GM12878 (cell line): ENCODE measurements around the gene TMEM184C.

ENCODE experiments used
- BMI1 ChIP-seq: fragments of 450-650 bp; IDR thresholded peaks from 2 replicates; pipeline ENCODE4 v1.6.1; 2016; ENCODE audit warnings: mild to moderate bottlenecking, moderate library complexity, borderline replicate concordance
- CHD1 ChIP-seq: IDR thresholded peaks from 2 replicates; pipeline ENCODE4 v1.6.1; 2012; ENCODE audit warnings: low read depth, low read length, improper control_type of control experiment
- ZBTB11 ChIP-seq: fragments of 450-650 bp; formaldehyde crosslinking; IDR thresholded peaks from 2 replicates; pipeline ENCODE4 v1.5.0; 2022; ENCODE audit warnings: mild to moderate bottlenecking, missing genetic modification characterization
- ZZZ3 ChIP-seq: IDR thresholded peaks from 2 replicates; pipeline ENCODE4 v1.6.1; 2011; ENCODE audit warnings: low read depth; ENCODE audit not compliant: control insufficient read depth, insufficient read length
- TF ChIP-seq, protein P1 (sequence below): IDR thresholded peaks from 2 replicates; pipeline ENCODE4 v1.6.1; 2011; ENCODE audit warnings: low read depth, mild to moderate bottlenecking, low read length, moderate library complexity, borderline replicate concordance; ENCODE audit errors: extremely low read depth
- TF ChIP-seq, protein P2 (sequence below), 3 experiments: IDR thresholded peaks in 2 of 3; conservative IDR thresholded peaks in 1 of 3; 2 replicates each; pipeline ENCODE4 v1.5.1; 2011; ENCODE audit warnings: low read depth in 3 of 3, low read length in 3 of 3, mild to moderate bottlenecking in 3 of 3, control low read depth in 2 of 3, moderate library complexity in 2 of 3, inconsistent platforms in 1 of 3, mixed read lengths in 1 of 3; ENCODE audit not compliant: control insufficient read depth in 2 of 3, insufficient read depth in 1 of 3; ENCODE audit errors: extremely low read depth in 1 of 3
- TF ChIP-seq, protein P3 (sequence below): fragments of 450-650 bp; IDR thresholded peaks from 2 replicates; pipeline ENCODE4 v1.6.1; 2017; ENCODE audit warnings: mild to moderate bottlenecking
- TF ChIP-seq, protein P4 (sequence below): IDR thresholded peaks from 2 replicates; pipeline ENCODE4 v1.6.1; 2012; ENCODE audit warnings: mild to moderate bottlenecking, low read depth, low read length

- TF ChIP-seq CHD1 (no peak), BMI1 (no peak), ZZZ3 (no peak), ZBTB11 (CRISPR knock-in tag) (no peak)
- TF ChIP-seq, protein P1, sequence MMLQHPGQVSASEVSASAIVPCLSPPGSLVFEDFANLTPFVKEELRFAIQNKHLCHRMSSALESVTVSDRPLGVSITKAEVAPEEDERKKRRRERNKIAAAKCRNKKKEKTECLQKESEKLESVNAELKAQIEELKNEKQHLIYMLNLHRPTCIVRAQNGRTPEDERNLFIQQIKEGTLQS = no peak
- TF ChIP-seq, protein P2, sequence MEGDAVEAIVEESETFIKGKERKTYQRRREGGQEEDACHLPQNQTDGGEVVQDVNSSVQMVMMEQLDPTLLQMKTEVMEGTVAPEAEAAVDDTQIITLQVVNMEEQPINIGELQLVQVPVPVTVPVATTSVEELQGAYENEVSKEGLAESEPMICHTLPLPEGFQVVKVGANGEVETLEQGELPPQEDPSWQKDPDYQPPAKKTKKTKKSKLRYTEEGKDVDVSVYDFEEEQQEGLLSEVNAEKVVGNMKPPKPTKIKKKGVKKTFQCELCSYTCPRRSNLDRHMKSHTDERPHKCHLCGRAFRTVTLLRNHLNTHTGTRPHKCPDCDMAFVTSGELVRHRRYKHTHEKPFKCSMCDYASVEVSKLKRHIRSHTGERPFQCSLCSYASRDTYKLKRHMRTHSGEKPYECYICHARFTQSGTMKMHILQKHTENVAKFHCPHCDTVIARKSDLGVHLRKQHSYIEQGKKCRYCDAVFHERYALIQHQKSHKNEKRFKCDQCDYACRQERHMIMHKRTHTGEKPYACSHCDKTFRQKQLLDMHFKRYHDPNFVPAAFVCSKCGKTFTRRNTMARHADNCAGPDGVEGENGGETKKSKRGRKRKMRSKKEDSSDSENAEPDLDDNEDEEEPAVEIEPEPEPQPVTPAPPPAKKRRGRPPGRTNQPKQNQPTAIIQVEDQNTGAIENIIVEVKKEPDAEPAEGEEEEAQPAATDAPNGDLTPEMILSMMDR (IDR thresholded peaks at IDR 0.05 in 2 of 3, conservative IDR thresholded peaks at IDR 0.05 in 1 of 3; ENCODE audit: control insufficient read depth in 2 of 3, extremely low read depth in 1 of 3, insufficient read depth in 1 of 3, low read depth in 3 of 3, low read length in 3 of 3) = no peak
- TF ChIP-seq, protein P3, sequence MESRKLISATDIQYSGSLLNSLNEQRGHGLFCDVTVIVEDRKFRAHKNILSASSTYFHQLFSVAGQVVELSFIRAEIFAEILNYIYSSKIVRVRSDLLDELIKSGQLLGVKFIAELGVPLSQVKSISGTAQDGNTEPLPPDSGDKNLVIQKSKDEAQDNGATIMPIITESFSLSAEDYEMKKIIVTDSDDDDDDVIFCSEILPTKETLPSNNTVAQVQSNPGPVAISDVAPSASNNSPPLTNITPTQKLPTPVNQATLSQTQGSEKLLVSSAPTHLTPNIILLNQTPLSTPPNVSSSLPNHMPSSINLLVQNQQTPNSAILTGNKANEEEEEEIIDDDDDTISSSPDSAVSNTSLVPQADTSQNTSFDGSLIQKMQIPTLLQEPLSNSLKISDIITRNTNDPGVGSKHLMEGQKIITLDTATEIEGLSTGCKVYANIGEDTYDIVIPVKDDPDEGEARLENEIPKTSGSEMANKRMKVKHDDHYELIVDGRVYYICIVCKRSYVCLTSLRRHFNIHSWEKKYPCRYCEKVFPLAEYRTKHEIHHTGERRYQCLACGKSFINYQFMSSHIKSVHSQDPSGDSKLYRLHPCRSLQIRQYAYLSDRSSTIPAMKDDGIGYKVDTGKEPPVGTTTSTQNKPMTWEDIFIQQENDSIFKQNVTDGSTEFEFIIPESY = no peak
- TF ChIP-seq, protein P4, sequence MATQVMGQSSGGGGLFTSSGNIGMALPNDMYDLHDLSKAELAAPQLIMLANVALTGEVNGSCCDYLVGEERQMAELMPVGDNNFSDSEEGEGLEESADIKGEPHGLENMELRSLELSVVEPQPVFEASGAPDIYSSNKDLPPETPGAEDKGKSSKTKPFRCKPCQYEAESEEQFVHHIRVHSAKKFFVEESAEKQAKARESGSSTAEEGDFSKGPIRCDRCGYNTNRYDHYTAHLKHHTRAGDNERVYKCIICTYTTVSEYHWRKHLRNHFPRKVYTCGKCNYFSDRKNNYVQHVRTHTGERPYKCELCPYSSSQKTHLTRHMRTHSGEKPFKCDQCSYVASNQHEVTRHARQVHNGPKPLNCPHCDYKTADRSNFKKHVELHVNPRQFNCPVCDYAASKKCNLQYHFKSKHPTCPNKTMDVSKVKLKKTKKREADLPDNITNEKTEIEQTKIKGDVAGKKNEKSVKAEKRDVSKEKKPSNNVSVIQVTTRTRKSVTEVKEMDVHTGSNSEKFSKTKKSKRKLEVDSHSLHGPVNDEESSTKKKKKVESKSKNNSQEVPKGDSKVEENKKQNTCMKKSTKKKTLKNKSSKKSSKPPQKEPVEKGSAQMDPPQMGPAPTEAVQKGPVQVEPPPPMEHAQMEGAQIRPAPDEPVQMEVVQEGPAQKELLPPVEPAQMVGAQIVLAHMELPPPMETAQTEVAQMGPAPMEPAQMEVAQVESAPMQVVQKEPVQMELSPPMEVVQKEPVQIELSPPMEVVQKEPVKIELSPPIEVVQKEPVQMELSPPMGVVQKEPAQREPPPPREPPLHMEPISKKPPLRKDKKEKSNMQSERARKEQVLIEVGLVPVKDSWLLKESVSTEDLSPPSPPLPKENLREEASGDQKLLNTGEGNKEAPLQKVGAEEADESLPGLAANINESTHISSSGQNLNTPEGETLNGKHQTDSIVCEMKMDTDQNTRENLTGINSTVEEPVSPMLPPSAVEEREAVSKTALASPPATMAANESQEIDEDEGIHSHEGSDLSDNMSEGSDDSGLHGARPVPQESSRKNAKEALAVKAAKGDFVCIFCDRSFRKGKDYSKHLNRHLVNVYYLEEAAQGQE = no peak
Observed at GRCh38 chr4:147651563-147651962, 34.4 kb downstream of the TMEM184C start.
